ENCODE results near the gene CTNNB1.

DNA sequence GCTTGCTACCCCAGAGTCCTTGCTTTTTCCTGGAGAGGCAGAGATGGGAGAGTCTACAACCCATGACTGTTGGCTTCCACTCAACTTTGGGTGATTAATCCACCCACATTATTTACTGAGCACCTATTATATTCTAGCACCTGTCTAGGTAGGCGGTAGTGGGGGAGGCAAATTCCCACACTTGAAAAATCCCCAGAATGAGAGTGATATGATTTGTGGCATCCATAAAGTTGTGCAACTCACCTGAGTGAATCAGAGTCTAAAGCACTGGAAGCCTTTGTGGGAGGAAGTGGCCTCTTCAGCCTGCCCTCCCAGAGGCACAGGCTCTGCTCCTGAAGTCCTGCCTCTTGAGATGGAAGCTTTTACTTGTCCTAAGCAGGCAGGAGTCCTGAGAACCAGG is 40.4 kb upstream of the CTNNB1 start:
- no peak for TF ChIP-seq CTCF (IDR thresholded peaks at IDR 0.05; ENCODE audit: low read length)
- TF ChIP-seq EZH2 (optimal IDR thresholded peaks at IDR 0.05; ENCODE audit: low read depth, low read length) = no peak

Measured in MM.1S (cell line).